Measurements from ENCODE around the gene LTBP2.

GRCh38 chr14:74557691-74558090 is 54.3 kb downstream of the LTBP2 start:
- TF ChIP-seq CTCF (IDR thresholded peaks at IDR 0.05; ENCODE audit: low read length) = no peak
- TF ChIP-seq EZH2 (optimal IDR thresholded peaks at IDR 0.05; ENCODE audit: low read depth, low read length) = no peak

All from MM.1S (cell line).